DND-41 (cell line): Measurements from ENCODE around the gene CLCA2.

Experiments used
- ATAC-seq: fragments of 200-7000 bp; cut with Tn5 transposase; 3 replicates; pipeline ENCODE4 v1.9.1; 2021; ENCODE audit warnings: low read depth; ENCODE audit not compliant: insufficient read depth
- DNase-seq: peaks from one replicate; pipeline ENCODE4 v3.0.0-alpha.2; 2020
- H2AFZ ChIP-seq: 2 replicates; pipeline ENCODE4 v1.6.0; 2012; ENCODE audit warnings: low read depth, low read length
- H3K27ac ChIP-seq: 2 replicates; pipeline ENCODE4 v1.5.1; 2012; ENCODE audit warnings: low read length, inconsistent platforms
- H3K27me3 ChIP-seq: fragments of 200-600 bp; sonication (generic); 2 replicates; pipeline ENCODE4 v1.6.0; 2012; ENCODE audit warnings: low read length, mild to moderate bottlenecking, inconsistent platforms; ENCODE audit not compliant: insufficient read depth, poor library complexity
- H3K36me3 ChIP-seq: 2 replicates; pipeline ENCODE4 v1.5.1; 2012; ENCODE audit warnings: low read length, inconsistent platforms; ENCODE audit not compliant: insufficient read depth
- H3K4me1 ChIP-seq: 2 replicates; pipeline ENCODE4 v1.5.1; 2012; ENCODE audit warnings: mild to moderate bottlenecking, low read length; ENCODE audit not compliant: insufficient read depth
- H3K4me2 ChIP-seq: 2 replicates; pipeline ENCODE4 v1.6.0; 2012; ENCODE audit warnings: mild to moderate bottlenecking, moderate library complexity, low read length, inconsistent platforms; ENCODE audit not compliant: insufficient read depth
- H3K4me3 ChIP-seq, 2 experiments: fragments of 200-600 bp in 1 of 2; shearing (Covaris generic) in 1 of 2; 2 replicates each; pipeline ENCODE4 v1.5.1; 2012 to 2016; ENCODE audit warnings: inconsistent platforms in 2 of 2, low read length in 2 of 2, mild to moderate bottlenecking in 2 of 2, low read depth in 1 of 2, moderate library complexity in 1 of 2
- H3K79me2 ChIP-seq: 2 replicates; pipeline ENCODE4 v1.6.0; 2012; ENCODE audit warnings: low read length, inconsistent platforms; ENCODE audit not compliant: insufficient read depth
- H3K9ac ChIP-seq: 2 replicates; pipeline ENCODE4 v1.6.0; 2012; ENCODE audit warnings: low read depth, mild to moderate bottlenecking, inconsistent platforms, low read length, moderate library complexity
- H3K9me3 ChIP-seq: 2 replicates; pipeline ENCODE4 v1.5.1; 2012; ENCODE audit warnings: low read length, moderate library complexity, mild to moderate bottlenecking, inconsistent platforms; ENCODE audit not compliant: insufficient read depth, severe bottlenecking
- H4K20me1 ChIP-seq: 2 replicates; pipeline ENCODE4 v1.6.0; 2012; ENCODE audit warnings: low read length; ENCODE audit not compliant: insufficient read depth
- CTCF ChIP-seq: IDR thresholded peaks from 2 replicates; pipeline ENCODE4 v1.5.1; 2012; ENCODE audit warnings: borderline replicate concordance, low read length, moderate library complexity, mild to moderate bottlenecking; ENCODE audit not compliant: poor library complexity, severe bottlenecking; ENCODE audit errors: extremely low read depth
- EZH2 ChIP-seq: IDR thresholded peaks from 3 replicates; pipeline ENCODE4 v1.6.1; 2012; ENCODE audit warnings: borderline replicate concordance, low read depth, mild to moderate bottlenecking, moderate library complexity, low read length, inconsistent platforms; ENCODE audit not compliant: severe bottlenecking

CLCA2 gene

GRCh38 chr1:86445919-86446318, 21.9 kb downstream of the CLCA2 start:
- Histone ChIP-seq H4K20me1 (no peaks in the 10 kb centered on the region), H3K4me3 (no peak overlapping the region), H3K4me2 (no peak overlapping the region), H3K9ac (no peak overlapping the region), H2AFZ (no peak overlapping the region), H3K79me2 (no peaks in the 10 kb centered on the region), H3K4me1 (peaks cover 18% of the 10 kb centered on the region; the same call in 1 of the 2 replicates), H3K27me3 (no peaks in the 10 kb centered on the region), H3K9me3 (no peaks in the 10 kb centered on the region), H3K36me3 (no peaks in the 10 kb centered on the region), H3K27ac (no peak overlapping the region)
- peak; percentile 9 for DNase-seq
- TF ChIP-seq EZH2 (no peak), CTCF (no peak)
- no peak; the same call in 2 of the 3 replicates for ATAC-seq

GRCh38 chr1:86447198-86447790, 23.3 kb downstream of the CLCA2 start:
- TF ChIP-seq EZH2 (no peak), CTCF (no peak)
- no peak overlapping the region for H2AFZ ChIP-seq
- 0 out of 2 replicates have a peak, but pooled peaks cover 8% of the 10 kb centered on the region for H3K4me1 ChIP-seq
- no peaks in the 10 kb centered on the region for H3K9me3 ChIP-seq
- H3K79me2 ChIP-seq = no peaks in the 10 kb centered on the region
- H3K27ac ChIP-seq = no peak overlapping the region
- no peaks in the 10 kb centered on the region for H3K36me3 ChIP-seq
- H3K9ac ChIP-seq = no peak overlapping the region
- DNase-seq (no peak), ATAC-seq (no peak)
- H4K20me1 ChIP-seq = no peaks in the 10 kb centered on the region
- no peak overlapping the region for H3K4me3 ChIP-seq
- no peaks in the 10 kb centered on the region for H3K27me3 ChIP-seq
- no peak overlapping the region for H3K4me2 ChIP-seq

DNA sequence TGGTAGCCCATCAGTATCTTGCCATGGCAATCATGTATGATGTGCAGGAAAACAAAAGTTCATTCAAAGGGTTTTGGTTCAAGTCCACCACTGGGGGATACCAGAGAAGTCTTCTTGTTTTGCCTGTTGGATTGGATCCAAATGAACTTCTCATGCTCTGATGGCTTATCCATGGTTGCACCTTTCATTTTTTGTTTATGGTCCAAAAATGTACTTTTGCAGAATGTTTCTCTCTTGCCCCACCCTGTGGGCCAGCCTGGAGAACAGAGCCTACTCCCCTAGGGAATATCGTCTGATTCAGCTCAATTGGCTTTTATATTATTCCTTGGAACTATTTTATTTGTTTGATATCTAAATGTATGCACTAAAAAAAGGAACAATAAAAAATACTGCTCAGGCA, 24.7 kb downstream of the CLCA2 start:
- H3K4me1 ChIP-seq = 0 out of 2 replicates have a peak, but pooled peaks cover 8% of the 10 kb centered on the region
- ATAC-seq = no peak
- H3K9ac ChIP-seq = no peak overlapping the region
- TF ChIP-seq EZH2 (no peak), CTCF (no peak)
- H3K9me3 ChIP-seq = no peaks in the 10 kb centered on the region
- H3K79me2 ChIP-seq = no peaks in the 10 kb centered on the region
- no peak overlapping the region for H3K4me2 ChIP-seq
- H3K27ac ChIP-seq = no peak overlapping the region
- H4K20me1 ChIP-seq = no peaks in the 10 kb centered on the region
- H3K27me3 ChIP-seq = no peaks in the 10 kb centered on the region
- no peak overlapping the region for H3K4me3 ChIP-seq
- H2AFZ ChIP-seq = no peak overlapping the region
- H3K36me3 ChIP-seq = no peaks in the 10 kb centered on the region
- DNase-seq = no peak

DNA sequence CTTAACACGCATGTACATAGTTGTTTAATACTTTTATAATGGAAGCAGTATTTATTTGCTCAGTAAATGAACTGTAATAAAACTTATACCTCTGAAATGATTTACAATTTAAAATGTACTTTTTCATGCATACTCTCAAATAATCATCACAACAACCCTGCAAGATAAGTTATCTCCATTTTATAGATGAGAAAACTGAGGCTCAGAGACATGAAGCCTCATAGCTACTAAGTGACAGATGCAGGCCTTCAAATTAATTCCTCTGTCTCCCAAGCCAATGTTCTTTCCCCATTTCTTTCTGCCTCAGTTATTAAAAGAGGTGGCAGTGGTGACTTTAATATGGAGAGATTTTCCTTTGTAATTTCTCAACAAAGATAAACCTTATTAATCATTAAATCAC, 25.1 kb downstream of the CLCA2 start:
- no peaks in the 10 kb centered on the region for H3K27me3 ChIP-seq
- H3K4me3 ChIP-seq = no peak overlapping the region
- no peaks in the 10 kb centered on the region for H3K36me3 ChIP-seq
- no peak overlapping the region for H3K9ac ChIP-seq
- no peak for DNase-seq
- no peaks in the 10 kb centered on the region for H3K9me3 ChIP-seq
- H3K4me2 ChIP-seq = no peak overlapping the region
- H4K20me1 ChIP-seq = no peaks in the 10 kb centered on the region
- no peak for ATAC-seq
- TF ChIP-seq EZH2 = no peak
- no peak for TF ChIP-seq CTCF
- H2AFZ ChIP-seq = no peak overlapping the region
- no peaks in the 10 kb centered on the region for H3K79me2 ChIP-seq
- H3K27ac ChIP-seq = no peak overlapping the region
- H3K4me1 ChIP-seq = 0 out of 2 replicates have a peak, but pooled peaks cover 8% of the 10 kb centered on the region
